ENCODE measurements around the gene ST6GALNAC4. TPM values are rescaled to one million over a fixed set of nuclear protein-coding genes. Genes with fewer than 3 reads are reported as not detected.

ST6GALNAC4 gene
- polyA plus RNA-seq, 1 of the 3 experiments (the other 2 are of a cell fraction): 30.2 TPM

GRCh38 chr9:127907867-127908659, 8.8 kb downstream of the ST6GALNAC4 start:
- no peak overlapping the region for H3K4me3 ChIP-seq (ENCODE audit: low read depth in 2 of 2, low read length in 1 of 2)
- 91% methylated on average over 34 of the region's 35 CpGs for WGBS (ENCODE audit: low lambda C conversion rate)
- TF ChIP-seq SIN3A (IDR thresholded peaks at IDR 0.05; ENCODE audit: borderline replicate concordance, low read depth, low read length): no peak
- TF ChIP-seq FOXJ3 (CRISPR knock-in tag; IDR thresholded peaks at IDR 0.05): no peak
- TF ChIP-seq MXI1 (IDR thresholded peaks at IDR 0.05; ENCODE audit: low read depth, low read length): no peak
- TF ChIP-seq SMC3 (IDR thresholded peaks at IDR 0.05; ENCODE audit: low read depth, low read length): no peak
- TF ChIP-seq POLR2AphosphoS5 (IDR thresholded peaks at IDR 0.05; ENCODE audit: low read depth, low read length): no peak
- TF ChIP-seq EP300 (IDR thresholded peaks at IDR 0.05; ENCODE audit: borderline replicate concordance in 1 of 2, low read depth in 1 of 2, low read length in 1 of 2): no peak
- TF ChIP-seq FOSL2 (IDR thresholded peaks at IDR 0.05; ENCODE audit: borderline replicate concordance, low read depth): no peak
- TF ChIP-seq RXRA (IDR thresholded peaks at IDR 0.05; ENCODE audit: borderline replicate concordance, low read depth): no peak
- no peak for TF ChIP-seq RAD21 (IDR thresholded peaks at IDR 0.05; ENCODE audit: low read length)
- no peak for TF ChIP-seq FOXM1 (IDR thresholded peaks at IDR 0.05; ENCODE audit: low read depth)
- no peak for TF ChIP-seq JUND (IDR thresholded peaks at IDR 0.05)
- TF ChIP-seq PBX3 (IDR thresholded peaks at IDR 0.05): no peak
- no peak overlapping the region for H2AFZ ChIP-seq (ENCODE audit: low read depth)
- no peak overlapping the region for H3K9ac ChIP-seq
- ChIA-PET POLR2A (no interaction called here), CTCF (no interaction called here)
- no peaks in the 10 kb centered on the region for H3K9me2 ChIP-seq
- H3K4me2 ChIP-seq: no peak overlapping the region
- H3K9me3 ChIP-seq: no peaks in the 10 kb centered on the region
- H4K20me1 ChIP-seq (ENCODE audit: insufficient read depth): no peaks in the 10 kb centered on the region
- peaks cover 0 to 15% of the 10 kb centered on the region in 2 experiments; a peak in 1 of 4 replicates for H3K4me1 ChIP-seq (ENCODE audit: control insufficient read depth in 1 of 2, insufficient read depth in 2 of 2, low read depth in 1 of 2, low read length in 1 of 2)
- no peak overlapping the region for H3K27ac ChIP-seq (ENCODE audit: low read depth in 2 of 2, low read length in 1 of 2)
- no peak for DNase-seq
- H3F3A ChIP-seq (replicated peaks; ENCODE audit: insufficient read depth): no peaks in the 10 kb centered on the region
- peaks cover 0 to 5% of the 10 kb centered on the region in 2 experiments for H3K36me3 ChIP-seq (replicated peaks in 1 of 2; ENCODE audit: control insufficient read depth in 1 of 2, insufficient read depth in 2 of 2, low read length in 1 of 2)
- H3K79me2 ChIP-seq (ENCODE audit: insufficient read depth): no peaks in the 10 kb centered on the region
- H3K27me3 ChIP-seq (ENCODE audit: insufficient read depth): no peaks in the 10 kb centered on the region

- WGBS (ENCODE audit: low lambda C conversion rate): 96% methylated on average over 12 of the region's 12 CpGs
- Histone ChIP-seq H3K4me2 (no peak overlapping the region), H3F3A (replicated peaks; ENCODE audit: insufficient read depth) (peaks cover 3% of the 10 kb centered on the region), H3K27me3 (ENCODE audit: insufficient read depth) (no peaks in the 10 kb centered on the region), H3K9me3 (no peaks in the 10 kb centered on the region), H3K36me3 (replicated peaks in 1 of 2; ENCODE audit: control insufficient read depth in 1 of 2, insufficient read depth in 2 of 2, low read length in 1 of 2) (no peaks in the 10 kb centered on the region), H3K9me2 (no peaks in the 10 kb centered on the region), H2AFZ (ENCODE audit: low read depth) (no peak overlapping the region), H3K27ac (ENCODE audit: low read depth in 2 of 2, low read length in 1 of 2) (no peak overlapping the region), H3K9ac (no peak overlapping the region), H4K20me1 (ENCODE audit: insufficient read depth) (no peaks in the 10 kb centered on the region), H3K79me2 (ENCODE audit: insufficient read depth) (no peaks in the 10 kb centered on the region), H3K4me1 (ENCODE audit: control insufficient read depth in 1 of 2, insufficient read depth in 2 of 2, low read depth in 1 of 2, low read length in 1 of 2) (peaks cover 0 to 15% of the 10 kb centered on the region in 2 experiments; a peak in 1 of 4 replicates), H3K4me3 (ENCODE audit: low read depth in 2 of 2, low read length in 1 of 2) (no peak overlapping the region)
- ChIA-PET POLR2A (interaction anchor here (1.0 kb wide), 1 partner anchor 10 kb away, joined by 4 read pairs; no protein-coding TSS in a partner anchor), CTCF (interaction anchor here (1.0 to 1.1 kb wide), 2 partner anchors 10 to 16 kb away, joined by 4 read pairs; partner anchors contain the start of gene ST6GALNAC4)
- no peak for DNase-seq
- TF ChIP-seq RAD21 (IDR thresholded peaks at IDR 0.05; ENCODE audit: low read length) (no peak), SMC3 (IDR thresholded peaks at IDR 0.05; ENCODE audit: low read depth, low read length) (no peak), REST (IDR thresholded peaks at IDR 0.05; ENCODE audit: low read depth, low read length) (no peak), MXI1 (IDR thresholded peaks at IDR 0.05; ENCODE audit: low read depth, low read length) (no peak), CTCF (IDR thresholded peaks at IDR 0.05) (no peak), TEAD4 (IDR thresholded peaks at IDR 0.05; ENCODE audit: borderline replicate concordance, insufficient read depth) (no peak), FOXJ3 (CRISPR knock-in tag; IDR thresholded peaks at IDR 0.05) (no peak), IRF3 (IDR thresholded peaks at IDR 0.05; ENCODE audit: low read depth, low read length) (no peak), MEF2A (IDR thresholded peaks at IDR 0.05; ENCODE audit: borderline replicate concordance, low read depth) (no peak), EZH2phosphoT487 (IDR thresholded peaks at IDR 0.05; ENCODE audit: borderline replicate concordance, low read depth) (no peak), ELF1 (IDR thresholded peaks at IDR 0.05) (no peak)
Observed at GRCh38 chr9:127905788-127906191, 11.1 kb downstream of the ST6GALNAC4 start.
